Neural crest cell (in vitro differentiated cells): Measurements from ENCODE around the gene PRSS1. TPM values are rescaled to one million over a fixed set of nuclear protein-coding genes. Genes with fewer than 3 reads are reported as not detected.

Source experiments
- DNase-seq: peaks from one replicate; pipeline ENCODE4 v3.0.0; 2021; ENCODE audit warnings: low read depth, mixed read lengths, low spot score
- H3K27ac Mint-ChIP-seq: one replicate; pipeline ENCODE4 v1.8.0; 2021; ENCODE audit warnings: mild to moderate bottlenecking, mixed read lengths; ENCODE audit not compliant: unreplicated experiment
- H3K27me3 Mint-ChIP-seq: 2 replicates; pipeline ENCODE4 v1.8.0; 2021; ENCODE audit warnings: low read depth, mild to moderate bottlenecking, mixed read lengths
- H3K36me3 Mint-ChIP-seq: 2 replicates; pipeline ENCODE4 v1.8.0; 2021; ENCODE audit warnings: low read depth, mild to moderate bottlenecking, mixed read lengths
- H3K4me1 Mint-ChIP-seq: 2 replicates; pipeline ENCODE4 v1.8.0; 2021; ENCODE audit warnings: mixed read lengths
- H3K4me3 Mint-ChIP-seq: one replicate; pipeline ENCODE4 v1.8.0; 2021; ENCODE audit warnings: mild to moderate bottlenecking, mixed read lengths
- H3K9me3 Mint-ChIP-seq: 2 replicates; pipeline ENCODE4 v1.8.0; 2021; ENCODE audit warnings: mixed read lengths
- total RNA-seq: library from RNA; stranded (reverse); gene quantifications from 2 replicates; pipeline ENCODE4 v1.2.1, GENCODE V29; 2021
- TF ChIP-seq, protein P1 (sequence below): fragments of 200-600 bp; sonication (generic); conservative IDR thresholded peaks from 2 replicates; pipeline ENCODE4 v1.5.0; 2021; ENCODE audit warnings: antibody characterized with exemption, mild to moderate bottlenecking

PRSS1 gene
- total RNA-seq, 1 donor from 2014 or later, result not detected

DNA sequence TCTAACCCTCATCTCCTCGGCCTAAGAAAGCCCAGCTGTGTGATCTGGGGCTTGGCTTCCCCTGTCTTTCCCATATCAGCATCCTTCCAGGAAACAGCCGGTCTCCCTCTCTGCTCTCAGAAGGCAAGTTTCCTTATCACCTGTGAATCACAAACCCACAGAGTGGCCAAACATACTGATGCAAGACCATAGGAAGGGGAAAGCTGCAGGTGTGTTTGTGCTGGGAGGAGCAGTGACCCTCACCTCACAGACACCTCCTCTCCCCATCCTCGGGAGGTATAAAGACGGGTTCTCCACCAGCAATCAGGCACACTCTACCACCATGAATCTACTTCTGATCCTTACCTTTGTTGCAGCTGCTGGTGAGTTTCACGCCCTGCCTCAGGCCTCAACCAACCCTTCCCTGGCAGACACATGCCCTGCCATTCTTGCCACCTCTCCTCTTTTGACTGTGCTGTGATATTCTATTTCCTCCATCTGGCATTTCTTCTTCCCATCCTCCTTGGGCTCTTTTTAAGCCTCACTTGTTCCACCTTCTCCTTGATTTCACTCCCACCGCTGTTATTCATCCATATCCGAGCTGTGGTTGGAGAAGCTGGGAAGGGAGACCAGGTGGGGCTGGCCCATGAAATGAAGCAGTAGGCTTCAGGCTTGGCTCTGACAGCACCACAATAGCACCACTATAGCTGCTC is 21.5 kb downstream of the PRSS1 start, which contains the start of gene PRSS2:
Gene PRSS2 (plus strand): TSS at position 310 of the 692 bp plus-strand sequence. CDS start 13 bp downstream, at position 323.
- Mint-ChIP-seq H3K27me3 (peaks cover 57% of the 10 kb centered on the region), H3K4me1 (no peaks in the 10 kb centered on the region), H3K27ac (no peak within 1 kb of the TSS), H3K4me3 (no peak within 1 kb of the TSS), H3K9me3 (peaks cover 2% of the 10 kb centered on the region), H3K36me3 (no peaks in the 10 kb centered on the region)
- DNase-seq, result no peak
- TF ChIP-seq, protein P1, sequence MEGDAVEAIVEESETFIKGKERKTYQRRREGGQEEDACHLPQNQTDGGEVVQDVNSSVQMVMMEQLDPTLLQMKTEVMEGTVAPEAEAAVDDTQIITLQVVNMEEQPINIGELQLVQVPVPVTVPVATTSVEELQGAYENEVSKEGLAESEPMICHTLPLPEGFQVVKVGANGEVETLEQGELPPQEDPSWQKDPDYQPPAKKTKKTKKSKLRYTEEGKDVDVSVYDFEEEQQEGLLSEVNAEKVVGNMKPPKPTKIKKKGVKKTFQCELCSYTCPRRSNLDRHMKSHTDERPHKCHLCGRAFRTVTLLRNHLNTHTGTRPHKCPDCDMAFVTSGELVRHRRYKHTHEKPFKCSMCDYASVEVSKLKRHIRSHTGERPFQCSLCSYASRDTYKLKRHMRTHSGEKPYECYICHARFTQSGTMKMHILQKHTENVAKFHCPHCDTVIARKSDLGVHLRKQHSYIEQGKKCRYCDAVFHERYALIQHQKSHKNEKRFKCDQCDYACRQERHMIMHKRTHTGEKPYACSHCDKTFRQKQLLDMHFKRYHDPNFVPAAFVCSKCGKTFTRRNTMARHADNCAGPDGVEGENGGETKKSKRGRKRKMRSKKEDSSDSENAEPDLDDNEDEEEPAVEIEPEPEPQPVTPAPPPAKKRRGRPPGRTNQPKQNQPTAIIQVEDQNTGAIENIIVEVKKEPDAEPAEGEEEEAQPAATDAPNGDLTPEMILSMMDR, result no peak

DNA sequence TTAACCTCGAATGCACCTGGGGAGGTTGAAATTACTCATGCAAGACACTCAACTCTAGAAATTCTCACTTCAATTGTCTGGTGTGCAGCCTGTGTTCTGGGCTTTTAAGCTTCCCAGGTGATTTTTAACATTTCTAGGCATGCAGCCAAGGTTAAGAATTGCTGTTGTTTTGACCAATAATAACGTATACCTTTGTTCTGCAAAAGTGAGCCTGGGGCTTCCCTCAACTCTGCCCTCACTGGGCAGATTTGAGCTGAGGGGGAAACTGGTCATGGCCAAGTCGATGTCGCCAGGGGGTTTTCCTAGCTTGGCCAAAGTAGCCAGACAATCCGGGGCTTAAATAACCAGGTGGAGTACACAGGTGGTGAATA is 22.1 kb downstream of the PRSS1 start:
- Mint-ChIP-seq H3K36me3 (no peaks in the 10 kb centered on the region), H3K9me3 (peaks cover 2% of the 10 kb centered on the region), H3K4me1 (no peaks in the 10 kb centered on the region), H3K27me3 (peaks cover 60% of the 10 kb centered on the region), H3K27ac (no peak overlapping the region), H3K4me3 (no peak overlapping the region)
- TF ChIP-seq, protein P1, result no peak
- DNase-seq, result no peak

DNA sequence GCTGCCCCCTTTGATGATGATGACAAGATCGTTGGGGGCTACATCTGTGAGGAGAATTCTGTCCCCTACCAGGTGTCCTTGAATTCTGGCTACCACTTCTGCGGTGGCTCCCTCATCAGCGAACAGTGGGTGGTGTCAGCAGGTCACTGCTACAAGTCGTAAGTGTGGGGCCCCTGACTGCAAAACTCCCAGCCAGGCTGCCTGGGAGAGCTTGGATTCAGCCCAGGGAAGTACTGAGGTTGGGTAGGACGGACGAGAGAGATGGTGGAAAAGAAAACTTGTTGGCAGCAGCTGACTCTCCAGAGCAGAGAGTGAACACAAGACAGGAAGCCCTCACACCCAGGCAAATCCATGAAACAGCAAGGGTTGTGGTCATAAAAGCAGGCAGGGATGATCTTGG is 22.8 kb downstream of the PRSS1 start:
- Mint-ChIP-seq H3K36me3 (no peaks in the 10 kb centered on the region), H3K27ac (no peak overlapping the region), H3K27me3 (peaks cover 60% of the 10 kb centered on the region), H3K4me3 (no peak overlapping the region), H3K4me1 (no peaks in the 10 kb centered on the region), H3K9me3 (peaks cover 2% of the 10 kb centered on the region)
- TF ChIP-seq, protein P1, result no peak
- no peak for DNase-seq

DNA sequence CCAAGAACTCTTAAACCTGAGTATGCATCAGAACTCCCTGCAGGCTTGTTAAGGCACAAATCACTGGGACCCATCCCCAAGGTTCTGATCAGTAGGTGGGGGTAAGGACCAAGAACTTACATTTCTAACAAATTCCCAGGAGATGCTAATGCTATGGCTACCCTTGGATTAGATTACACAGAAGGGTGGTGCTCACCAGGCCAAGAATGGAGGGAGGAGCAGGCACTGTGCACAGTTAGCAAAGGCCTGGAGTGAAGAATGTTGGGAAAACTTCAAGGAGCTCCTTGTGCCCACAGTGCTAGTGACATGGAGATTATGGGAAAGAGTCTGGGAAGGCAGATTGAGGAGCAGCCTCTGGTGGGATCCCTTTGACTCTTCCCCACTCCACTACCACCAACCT is 23.4 kb downstream of the PRSS1 start:
- Mint-ChIP-seq H3K4me3 (no peak overlapping the region), H3K4me1 (no peaks in the 10 kb centered on the region), H3K36me3 (no peaks in the 10 kb centered on the region), H3K27ac (no peak overlapping the region), H3K9me3 (peaks cover 5% of the 10 kb centered on the region), H3K27me3 (peaks cover 55% of the 10 kb centered on the region)
- no peak for DNase-seq
- TF ChIP-seq, protein P1, result no peak

DNA sequence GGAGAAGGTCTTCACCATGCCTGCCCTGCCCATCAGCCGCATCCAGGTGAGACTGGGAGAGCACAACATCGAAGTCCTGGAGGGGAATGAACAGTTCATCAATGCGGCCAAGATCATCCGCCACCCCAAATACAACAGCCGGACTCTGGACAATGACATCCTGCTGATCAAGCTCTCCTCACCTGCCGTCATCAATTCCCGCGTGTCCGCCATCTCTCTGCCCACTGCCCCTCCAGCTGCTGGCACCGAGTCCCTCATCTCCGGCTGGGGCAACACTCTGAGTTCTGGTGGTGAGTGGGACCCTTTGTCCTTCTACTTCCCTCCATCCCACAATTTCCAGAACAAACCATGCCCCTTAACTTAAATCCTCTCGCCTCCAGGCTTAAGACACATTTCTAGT is 24.0 kb downstream of the PRSS1 start:
- H3K27me3 Mint-ChIP-seq, result peaks cover 50% of the 10 kb centered on the region
- H3K4me1 Mint-ChIP-seq, result no peaks in the 10 kb centered on the region
- TF ChIP-seq, protein P1, result no peak

More for the DNA sequence above, 24.0 kb downstream of the PRSS1 start:
- peaks cover 5% of the 10 kb centered on the region for H3K9me3 Mint-ChIP-seq
- H3K4me3 Mint-ChIP-seq, result no peak overlapping the region
- DNase-seq, result no peak
- H3K27ac Mint-ChIP-seq, result no peak overlapping the region
- H3K36me3 Mint-ChIP-seq, result no peaks in the 10 kb centered on the region
